GM12864 (cell line): ENCODE results near the gene PLD5.

ENCODE experiments used
- DNase-seq: peaks from one replicate; pipeline ENCODE4 v3.0.0-alpha.2; 2011; ENCODE audit warnings: low read depth
- H3K4me3 ChIP-seq: 2 replicates; pipeline ENCODE4 v1.5.1; 2011; ENCODE audit warnings: mild to moderate bottlenecking, low read depth, low read length, control low read depth
- TF ChIP-seq, protein P1 (sequence below): IDR thresholded peaks from 2 replicates; pipeline ENCODE4 v1.5.1; 2011; ENCODE audit warnings: low read depth, mild to moderate bottlenecking, moderate library complexity, low read length, control low read depth, inconsistent platforms; ENCODE audit errors: missing control alignments

Gene PLD5

DNA sequence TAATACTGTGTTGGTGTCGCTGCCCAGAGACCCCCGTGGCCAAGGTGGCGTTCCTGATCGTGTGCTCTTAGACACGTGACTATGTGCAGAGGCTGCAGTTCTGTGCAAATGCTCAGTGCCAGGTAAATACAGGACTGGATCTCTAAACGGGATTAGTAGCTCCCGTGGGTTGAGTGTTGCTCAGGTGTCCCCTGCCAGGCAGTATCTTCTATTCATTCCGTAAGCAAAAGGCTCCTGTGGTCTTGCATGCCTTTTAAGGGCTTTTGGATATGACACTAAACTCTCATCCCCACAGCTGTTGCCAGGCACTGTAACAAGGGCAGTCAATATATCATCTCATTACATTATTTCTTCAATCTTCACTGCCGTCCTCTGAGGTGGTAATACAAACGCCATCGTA, 431.4 kb downstream of the PLD5 start:
- TF ChIP-seq, protein P1, sequence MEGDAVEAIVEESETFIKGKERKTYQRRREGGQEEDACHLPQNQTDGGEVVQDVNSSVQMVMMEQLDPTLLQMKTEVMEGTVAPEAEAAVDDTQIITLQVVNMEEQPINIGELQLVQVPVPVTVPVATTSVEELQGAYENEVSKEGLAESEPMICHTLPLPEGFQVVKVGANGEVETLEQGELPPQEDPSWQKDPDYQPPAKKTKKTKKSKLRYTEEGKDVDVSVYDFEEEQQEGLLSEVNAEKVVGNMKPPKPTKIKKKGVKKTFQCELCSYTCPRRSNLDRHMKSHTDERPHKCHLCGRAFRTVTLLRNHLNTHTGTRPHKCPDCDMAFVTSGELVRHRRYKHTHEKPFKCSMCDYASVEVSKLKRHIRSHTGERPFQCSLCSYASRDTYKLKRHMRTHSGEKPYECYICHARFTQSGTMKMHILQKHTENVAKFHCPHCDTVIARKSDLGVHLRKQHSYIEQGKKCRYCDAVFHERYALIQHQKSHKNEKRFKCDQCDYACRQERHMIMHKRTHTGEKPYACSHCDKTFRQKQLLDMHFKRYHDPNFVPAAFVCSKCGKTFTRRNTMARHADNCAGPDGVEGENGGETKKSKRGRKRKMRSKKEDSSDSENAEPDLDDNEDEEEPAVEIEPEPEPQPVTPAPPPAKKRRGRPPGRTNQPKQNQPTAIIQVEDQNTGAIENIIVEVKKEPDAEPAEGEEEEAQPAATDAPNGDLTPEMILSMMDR, result no peak
- no peak overlapping the region for H3K4me3 ChIP-seq
- no peak for DNase-seq

DNA sequence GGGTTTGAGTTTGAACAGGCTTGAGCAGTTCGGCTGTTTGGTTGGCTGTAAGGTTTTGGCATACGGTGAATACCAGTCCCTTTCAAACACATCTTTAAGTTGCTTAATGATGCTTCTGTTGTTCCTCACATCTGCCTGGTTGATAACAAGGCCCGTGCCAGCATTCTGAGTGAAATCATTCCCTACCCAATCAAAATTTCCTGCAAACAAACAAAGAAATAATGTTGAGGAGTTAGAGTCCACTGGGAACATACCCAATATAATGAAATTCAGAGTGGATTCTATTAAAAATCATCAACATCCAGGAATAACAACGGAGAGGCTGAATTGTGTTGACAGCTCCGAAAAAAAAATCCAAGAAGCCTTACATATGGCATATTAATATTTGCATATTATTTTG, 434.6 kb downstream of the PLD5 start:
- H3K4me3 ChIP-seq, result no peak overlapping the region
- TF ChIP-seq, protein P1, result no peak
- DNase-seq, result no peak

DNA sequence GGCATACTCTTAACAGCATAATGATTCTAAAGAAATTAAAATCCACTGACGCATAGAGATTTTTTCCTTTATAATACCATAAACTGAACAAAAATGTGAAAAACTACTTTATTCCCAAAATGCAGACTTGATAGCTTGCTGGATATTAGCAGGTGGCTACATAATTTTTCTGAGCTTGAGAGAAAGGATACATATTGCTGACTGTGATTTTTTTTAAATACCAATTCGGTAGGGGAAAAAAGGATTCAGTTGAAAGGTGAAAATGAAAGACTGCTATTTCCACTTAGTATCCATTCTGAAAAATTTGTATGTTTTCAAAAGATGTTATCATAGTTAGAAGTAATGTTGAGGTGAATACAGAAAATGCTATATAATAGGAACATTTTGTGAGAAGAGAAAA, 435.6 kb downstream of the PLD5 start:
- H3K4me3 ChIP-seq, result no peak overlapping the region
- no peak for DNase-seq
- TF ChIP-seq, protein P1, result no peak

DNA sequence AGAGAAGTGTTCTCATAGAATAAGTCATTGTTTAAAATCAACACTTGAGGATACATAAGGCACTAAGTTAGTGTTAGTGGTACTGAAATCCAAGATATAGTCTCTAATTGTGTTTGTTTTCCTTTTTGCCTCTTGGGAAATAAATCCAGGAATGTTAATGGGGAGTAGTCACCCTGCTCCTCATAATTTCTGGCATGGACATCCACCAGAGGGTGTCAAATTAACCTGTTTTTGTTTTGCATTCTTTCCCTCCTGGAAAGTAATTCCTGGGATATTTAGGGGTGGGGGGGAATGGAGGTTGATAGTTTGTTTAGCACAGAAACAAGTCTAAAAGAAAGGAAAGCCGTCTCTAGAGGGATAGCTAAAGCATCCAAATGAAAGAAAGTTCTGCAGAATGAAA, 437.8 kb downstream of the PLD5 start:
- no peak overlapping the region for H3K4me3 ChIP-seq
- TF ChIP-seq, protein P1, result no peak
- DNase-seq, result no peak

DNA sequence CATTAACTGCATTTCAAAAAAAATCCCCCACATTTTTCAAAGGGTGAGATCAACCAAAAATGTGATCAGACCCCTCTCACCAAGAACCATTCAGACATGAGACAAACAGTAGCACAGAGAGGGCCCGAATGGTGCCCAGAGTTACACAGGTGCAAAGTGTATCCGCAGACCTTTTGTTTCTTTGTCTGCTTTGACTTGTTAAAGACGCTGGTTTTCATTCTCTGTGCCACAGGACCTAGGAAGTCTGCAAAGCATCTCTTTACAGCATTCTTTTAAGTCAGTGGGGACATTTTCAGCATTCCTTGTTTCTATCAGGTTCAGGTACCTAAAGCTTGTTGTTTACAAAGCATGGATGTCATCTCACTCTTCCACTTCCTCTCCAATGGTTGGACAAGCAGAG, 438.4 kb downstream of the PLD5 start:
- TF ChIP-seq, protein P1, result no peak
- DNase-seq, result no peak
- H3K4me3 ChIP-seq, result no peak overlapping the region

GRCh38 chr1:242083742-242084141, 440.8 kb downstream of the PLD5 start:
- TF ChIP-seq, protein P1, result no peak
- DNase-seq, result no peak

DNA sequence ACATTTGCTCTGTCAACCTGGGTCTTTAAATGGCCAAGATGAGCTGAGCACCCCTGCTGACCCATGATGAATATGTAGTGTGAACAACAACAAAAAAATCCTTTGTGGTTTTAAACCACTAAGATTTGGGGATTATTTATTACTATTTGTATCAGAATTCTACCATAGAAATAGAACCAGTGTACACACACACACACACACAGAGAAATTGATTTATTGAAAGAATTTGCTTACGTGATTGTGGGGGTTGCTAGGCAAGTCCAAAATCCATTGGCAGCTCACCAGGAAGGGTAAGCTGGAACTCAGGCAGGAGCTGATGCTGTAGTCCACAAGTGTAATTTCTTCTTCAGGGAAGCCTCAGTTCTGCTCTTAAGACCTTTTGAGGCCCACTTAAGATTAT, 443.1 kb downstream of the PLD5 start:
- TF ChIP-seq, protein P1, result no peak
- no peak for DNase-seq

More at GRCh38 chr1:242083742-242084141, 440.8 kb downstream of the PLD5 start:
- no peak overlapping the region for H3K4me3 ChIP-seq

More for the DNA sequence above, 443.1 kb downstream of the PLD5 start:
- no peak overlapping the region for H3K4me3 ChIP-seq
